GM19351 (cell line): ENCODE measurements around the gene C10orf120.
A peak's percentile ranks its signal among the peaks of the same experiment; 100 is the strongest.

ENCODE experiments used
- ATAC-seq: cut with Tn5 transposase; IDR thresholded peaks from one replicate; pipeline ENCODE4 v1.9.1; 2021; ENCODE audit warnings: mild to moderate bottlenecking, moderate library complexity; ENCODE audit not compliant: unreplicated experiment

Gene C10orf120

GRCh38 chr10:122703483-122704448 is 4.1 kb upstream of the C10orf120 start:
- peak; percentile 92 for ATAC-seq

- ATAC-seq: no peak
Measured at GRCh38 chr10:122702275-122702674, 2.6 kb upstream of the C10orf120 start.

- ATAC-seq: no peak
Measured at GRCh38 chr10:122701652-122702051, 2.0 kb upstream of the C10orf120 start.

- no peak for ATAC-seq
Measured at GRCh38 chr10:122696687-122697086, 3.0 kb downstream of the C10orf120 start.

DNA sequence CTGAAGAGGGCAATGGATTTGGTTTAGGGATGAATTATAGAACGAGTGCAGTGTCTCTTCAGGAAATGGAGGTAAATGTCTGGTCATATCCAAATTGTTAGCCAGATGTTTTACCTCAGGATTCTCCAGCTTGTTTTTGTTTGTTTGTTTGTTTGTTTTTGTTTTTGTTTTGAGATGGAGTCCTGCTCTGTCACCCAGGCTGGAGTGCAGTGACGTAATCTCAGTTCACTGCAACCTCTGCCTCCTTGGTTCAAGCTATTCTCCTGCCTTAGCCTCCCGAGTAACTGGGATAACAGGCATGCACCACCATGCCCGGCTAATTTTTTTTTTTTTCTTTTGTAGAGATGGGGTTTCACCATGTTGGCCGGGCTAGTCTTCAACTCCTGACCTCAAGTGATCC is 6.9 kb downstream of the C10orf120 start:
- ATAC-seq: no peak

DNA sequence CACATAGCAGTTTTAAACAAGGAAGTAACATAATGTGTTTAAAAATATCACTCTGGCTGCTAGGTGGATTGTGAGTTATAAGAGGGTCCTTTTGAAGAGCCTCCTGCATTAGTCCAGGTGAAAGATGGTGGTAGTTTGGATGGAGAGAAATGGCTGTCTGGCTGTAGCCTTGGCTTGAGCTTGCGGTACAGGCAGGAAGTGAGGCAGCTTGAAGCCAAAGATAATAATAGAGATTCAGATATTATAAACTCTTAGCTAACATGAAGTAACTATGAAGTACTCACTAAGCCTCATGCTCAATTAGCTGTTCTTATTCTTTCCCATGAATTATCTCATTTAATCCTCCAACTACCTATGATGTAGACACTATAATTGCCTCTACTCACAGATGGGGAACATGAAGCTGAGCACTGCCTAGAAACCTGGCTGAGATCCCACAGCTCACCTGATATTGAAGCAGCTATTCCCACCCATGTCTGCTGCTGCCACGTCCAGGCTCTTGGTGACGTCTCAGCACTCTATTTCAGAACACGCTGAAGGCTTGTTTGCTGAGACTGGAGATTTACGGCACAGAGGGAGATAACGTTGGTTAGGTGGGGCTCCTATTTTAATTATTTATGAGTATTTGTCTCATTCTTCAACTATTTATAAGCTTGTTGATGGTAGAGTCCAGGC is 10.4 kb downstream of the C10orf120 start:
- ATAC-seq: no peak

DNA sequence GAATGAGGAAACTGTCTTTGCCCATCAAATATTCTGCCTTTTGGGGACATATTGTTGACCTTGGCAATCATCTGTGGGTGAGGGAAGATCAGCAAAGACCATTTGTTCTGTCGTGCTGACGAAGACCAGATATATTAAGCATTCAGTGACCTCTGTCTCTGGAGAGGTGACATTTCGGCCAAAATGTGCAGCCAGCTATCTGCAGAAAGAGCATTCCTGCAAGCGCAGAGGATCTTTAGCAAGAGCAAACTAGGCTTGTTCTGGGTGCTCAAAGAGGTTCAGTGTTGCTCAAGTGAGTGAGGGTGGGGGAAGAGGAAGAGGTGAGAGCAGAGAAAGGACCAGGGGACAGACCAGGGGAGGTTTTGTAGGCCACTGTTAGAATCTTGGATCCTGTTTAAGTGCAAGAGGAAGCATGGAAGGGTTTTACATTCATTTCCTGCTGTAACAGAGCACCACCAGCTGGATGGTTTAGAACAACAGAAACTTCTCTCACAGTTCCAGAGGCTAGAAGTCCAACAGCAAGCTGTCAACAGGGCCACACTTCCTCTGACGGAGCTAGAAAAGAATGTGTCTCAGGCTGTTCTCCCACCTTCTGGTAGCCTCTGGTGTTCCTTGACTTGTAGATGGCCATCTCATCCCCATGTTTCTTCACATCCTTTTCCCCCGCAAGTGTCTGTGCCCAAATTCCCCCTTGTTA is 11.2 kb downstream of the C10orf120 start:
- ATAC-seq: no peak

DNA sequence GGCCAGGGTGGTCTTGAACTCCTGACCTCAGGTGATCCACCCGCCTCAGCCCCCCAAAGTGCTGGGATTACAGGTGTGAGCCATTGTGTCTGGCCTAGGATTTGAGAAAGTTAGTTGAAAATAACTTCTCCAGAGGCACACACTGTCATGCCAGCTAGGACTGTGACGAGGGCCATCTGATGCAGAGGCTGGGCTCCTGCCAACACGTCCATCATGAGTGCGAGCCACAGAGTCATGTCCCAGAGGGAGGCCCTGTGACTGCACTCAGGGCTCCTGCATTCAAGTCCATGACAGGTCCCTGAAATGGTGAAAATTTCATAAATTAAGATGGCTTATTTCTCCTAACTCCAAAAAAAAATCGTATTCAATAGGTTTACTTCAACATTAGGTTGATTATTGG is 17.1 kb downstream of the C10orf120 start:
- ATAC-seq: no peak

DNA sequence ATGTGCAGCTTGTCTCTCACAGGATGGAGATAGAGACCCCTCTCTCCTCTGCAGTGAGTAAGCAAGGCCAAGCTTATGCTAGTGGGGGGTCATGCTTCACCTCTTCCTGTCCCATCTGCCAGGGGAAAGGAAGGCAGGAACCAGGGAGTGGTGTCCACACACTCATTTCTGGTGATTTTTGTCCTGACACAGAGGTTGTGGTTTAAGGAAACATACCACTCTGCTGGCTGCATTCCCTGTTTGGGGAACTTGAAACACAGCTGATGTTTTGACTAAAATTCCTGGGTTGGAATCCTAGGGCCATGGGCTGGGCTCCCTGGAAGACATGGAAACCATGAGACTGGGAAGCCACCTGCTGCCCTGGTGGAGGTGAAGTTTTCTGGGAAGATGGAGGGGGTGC is 21.4 kb downstream of the C10orf120 start:
- ATAC-seq: no peak

- no peak for ATAC-seq
Measured at GRCh38 chr10:122675278-122675677, 24.4 kb downstream of the C10orf120 start.

GRCh38 chr10:122674781-122675180 is 24.9 kb downstream of the C10orf120 start:
- no peak for ATAC-seq

GRCh38 chr10:122673731-122674130 is 25.9 kb downstream of the C10orf120 start:
- no peak for ATAC-seq

DNA sequence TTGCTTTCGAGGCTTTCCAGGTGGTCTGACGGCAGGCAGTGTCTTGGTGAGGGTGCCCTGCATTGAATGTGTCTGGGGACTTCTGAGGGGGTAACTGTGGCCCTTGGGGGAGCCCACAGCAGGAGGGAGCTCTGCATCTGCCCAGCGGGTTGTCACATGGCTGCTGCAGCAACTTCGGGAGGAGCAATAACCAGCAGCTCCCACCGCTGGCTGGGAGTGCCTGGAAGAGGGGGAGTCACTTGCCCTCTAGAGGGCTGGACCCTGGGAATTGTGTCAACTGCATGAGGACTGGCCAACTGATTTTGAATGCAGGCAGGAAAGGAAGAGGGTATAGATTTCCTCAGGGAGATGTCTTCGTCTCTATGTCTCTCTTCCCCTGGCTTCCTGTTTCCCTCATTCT is 26.4 kb downstream of the C10orf120 start:
- no peak for ATAC-seq

DNA sequence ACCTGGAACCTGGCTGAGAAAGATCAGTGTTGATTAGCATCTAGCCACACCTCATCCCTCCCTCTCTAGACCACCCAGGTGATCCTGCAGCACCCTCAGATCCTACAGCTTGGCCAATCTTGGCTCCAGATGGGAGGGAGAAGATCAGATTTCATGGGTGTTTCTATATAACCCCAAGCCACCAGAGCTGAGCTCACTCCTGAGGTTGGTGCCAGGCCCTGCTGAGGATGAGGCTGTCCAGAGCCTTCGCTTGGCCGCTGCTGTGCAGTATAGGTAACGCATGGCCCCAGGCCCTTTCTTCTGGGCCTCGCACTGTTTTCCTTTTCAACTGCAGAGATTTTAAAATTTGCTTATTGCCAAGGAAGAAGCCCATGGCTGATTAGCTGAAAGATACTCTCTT is 27.0 kb downstream of the C10orf120 start:
- no peak for ATAC-seq

- no peak for ATAC-seq
Measured at GRCh38 chr10:122671355-122671754, 28.3 kb downstream of the C10orf120 start.

GRCh38 chr10:122669842-122670241 is 29.8 kb downstream of the C10orf120 start:
- no peak for ATAC-seq

DNA sequence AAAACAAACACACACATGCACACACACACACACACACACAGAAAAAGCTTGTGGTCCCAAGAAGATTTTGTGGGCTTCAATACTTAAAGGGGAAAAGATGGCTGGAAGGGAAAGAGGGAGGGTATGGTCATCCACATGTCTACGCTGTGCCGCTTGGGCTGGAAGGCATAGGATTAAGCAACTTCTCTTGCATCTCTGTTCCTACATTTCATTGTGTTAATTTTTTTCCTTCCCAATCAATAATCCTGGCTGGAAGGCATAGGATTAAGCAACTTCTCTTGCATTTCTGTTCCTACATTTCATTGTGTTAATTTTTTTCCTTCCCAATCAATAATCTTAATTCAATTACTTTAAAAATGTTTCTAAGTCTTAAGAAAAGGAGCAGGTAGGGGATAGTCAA is 30.6 kb downstream of the C10orf120 start:
- no peak for ATAC-seq

- no peak for ATAC-seq
Measured at GRCh38 chr10:122665946-122666345, 33.7 kb downstream of the C10orf120 start.

GRCh38 chr10:122665329-122665860 is 34.3 kb downstream of the C10orf120 start:
- no peak for ATAC-seq

- no peak for ATAC-seq
Measured at GRCh38 chr10:122664501-122664900, 35.1 kb downstream of the C10orf120 start.

GRCh38 chr10:122663516-122664130 is 36.0 kb downstream of the C10orf120 start:
- ATAC-seq: no peak
